Measurements from ENCODE around the gene LZTR1. TPM values are rescaled to one million over a fixed set of nuclear protein-coding genes. Genes with fewer than 3 reads are reported as not detected.

The LZTR1 gene
- total RNA-seq, 1 experiment from 2014 or later, result 23.4 TPM

DNA sequence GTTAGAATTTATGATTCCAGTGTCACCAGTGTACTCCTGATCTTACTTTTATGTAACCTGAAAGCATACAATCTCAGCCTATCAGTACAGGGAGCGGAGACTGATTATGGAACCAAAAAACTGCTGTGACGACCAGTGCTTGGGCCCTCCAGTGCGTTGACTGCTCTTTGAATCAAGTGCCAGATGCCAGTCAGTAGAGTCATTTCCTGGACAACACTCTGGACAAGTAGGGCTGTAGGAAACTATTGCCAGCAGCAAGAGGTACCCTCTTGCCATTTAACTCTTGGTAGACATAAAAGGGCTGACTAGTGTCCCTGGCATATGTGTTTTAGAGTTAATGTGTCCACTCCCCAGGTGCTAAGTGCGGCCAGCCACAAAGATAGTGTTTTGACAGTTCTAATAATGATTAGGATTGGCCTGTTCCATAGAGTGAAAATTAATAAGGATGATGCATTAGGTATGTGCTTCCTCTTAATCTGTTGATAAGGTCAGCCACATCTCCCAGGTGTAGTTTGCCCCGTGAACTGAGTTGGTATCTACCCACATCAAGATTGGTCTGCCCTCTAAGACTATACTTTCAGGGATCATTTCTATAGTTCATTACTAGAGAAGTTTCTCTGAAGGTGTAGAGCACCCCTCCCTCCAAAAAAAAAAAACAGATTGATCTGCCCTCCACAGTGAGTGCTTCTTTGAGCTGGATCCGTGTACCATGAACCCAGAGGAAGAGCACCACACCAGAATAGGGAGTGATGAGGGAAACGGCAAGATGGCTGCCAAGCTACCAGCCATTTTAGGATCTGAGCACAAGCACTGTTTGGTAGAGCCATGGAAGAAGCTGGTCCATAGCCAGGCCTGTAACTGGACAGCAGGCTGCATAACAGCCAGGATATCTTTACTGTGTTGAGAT lies 35.8 kb upstream of the LZTR1 start:
- Histone ChIP-seq H3K4me2 (no peak overlapping the region), H3K27ac (no peak overlapping the region), H3K9me3 (ENCODE audit: insufficient read depth, low read depth) (no peaks in the 10 kb centered on the region), H3F3A (ENCODE audit: insufficient read depth, low read depth) (peaks cover 23% of the 10 kb centered on the region; the same call in 1 of the 2 replicates), H3K27me3 (ENCODE audit: insufficient read depth, low read depth) (no peaks in the 10 kb centered on the region), H3K4me3 (no peak overlapping the region), H3K9me2 (ENCODE audit: insufficient read depth) (no peaks in the 10 kb centered on the region), H3K4me1 (replicated peaks; ENCODE audit: insufficient read depth) (no peaks in the 10 kb centered on the region), H2AFZ (no peak overlapping the region), H3K79me2 (ENCODE audit: low read depth) (peaks cover 98% of the 10 kb centered on the region), H3K36me3 (ENCODE audit: low read depth) (no peaks in the 10 kb centered on the region; the same call in 1 of the 2 replicates), H4K20me1 (ENCODE audit: insufficient read depth) (peaks cover 58% of the 10 kb centered on the region)
- DNase-seq, result peak in 1 of 2 experiments; percentile 12
- BruUV-seq (replicated peaks), result no TSS peak
- TF ChIP-seq, protein P1, sequence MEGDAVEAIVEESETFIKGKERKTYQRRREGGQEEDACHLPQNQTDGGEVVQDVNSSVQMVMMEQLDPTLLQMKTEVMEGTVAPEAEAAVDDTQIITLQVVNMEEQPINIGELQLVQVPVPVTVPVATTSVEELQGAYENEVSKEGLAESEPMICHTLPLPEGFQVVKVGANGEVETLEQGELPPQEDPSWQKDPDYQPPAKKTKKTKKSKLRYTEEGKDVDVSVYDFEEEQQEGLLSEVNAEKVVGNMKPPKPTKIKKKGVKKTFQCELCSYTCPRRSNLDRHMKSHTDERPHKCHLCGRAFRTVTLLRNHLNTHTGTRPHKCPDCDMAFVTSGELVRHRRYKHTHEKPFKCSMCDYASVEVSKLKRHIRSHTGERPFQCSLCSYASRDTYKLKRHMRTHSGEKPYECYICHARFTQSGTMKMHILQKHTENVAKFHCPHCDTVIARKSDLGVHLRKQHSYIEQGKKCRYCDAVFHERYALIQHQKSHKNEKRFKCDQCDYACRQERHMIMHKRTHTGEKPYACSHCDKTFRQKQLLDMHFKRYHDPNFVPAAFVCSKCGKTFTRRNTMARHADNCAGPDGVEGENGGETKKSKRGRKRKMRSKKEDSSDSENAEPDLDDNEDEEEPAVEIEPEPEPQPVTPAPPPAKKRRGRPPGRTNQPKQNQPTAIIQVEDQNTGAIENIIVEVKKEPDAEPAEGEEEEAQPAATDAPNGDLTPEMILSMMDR (conservative IDR thresholded peaks at IDR 0.05), result no peak
- no peak for TF ChIP-seq EZH2 (IDR thresholded peaks at IDR 0.05; ENCODE audit: low read depth)
- ChIA-PET CTCF (no interaction called here), POLR2A (ENCODE audit: unreplicated experiment) (interaction anchor here (0.7 kb wide), 1 partner anchor 30 kb away, joined by 14 read pairs; no protein-coding TSS in a partner anchor)
- intact Hi-C loops (cut with micrococcal nuclease; ENCODE audit: unreplicated experiment), result no loop called here

- intact Hi-C loops (cut with micrococcal nuclease; ENCODE audit: unreplicated experiment), result no loop called here
- H3K27ac ChIP-seq, result no peak overlapping the region
- no peaks in the 10 kb centered on the region; the same call in 1 of the 2 replicates for H3K36me3 ChIP-seq (ENCODE audit: low read depth)
- DNase-seq, result no peak
- no peaks in the 10 kb centered on the region for H3K9me2 ChIP-seq (ENCODE audit: insufficient read depth)
- H3K4me2 ChIP-seq, result no peak overlapping the region
- TF ChIP-seq, protein P1 (conservative IDR thresholded peaks at IDR 0.05), result no peak
- TF ChIP-seq EZH2 (IDR thresholded peaks at IDR 0.05; ENCODE audit: low read depth), result no peak
- H3F3A ChIP-seq (ENCODE audit: insufficient read depth, low read depth), result peaks cover 24% of the 10 kb centered on the region; the same call in 1 of the 2 replicates
- peaks cover 100% of the 10 kb centered on the region for H3K79me2 ChIP-seq (ENCODE audit: low read depth)
- H4K20me1 ChIP-seq (ENCODE audit: insufficient read depth), result peaks cover 54% of the 10 kb centered on the region
- no peaks in the 10 kb centered on the region for H3K27me3 ChIP-seq (ENCODE audit: insufficient read depth, low read depth)
- no peaks in the 10 kb centered on the region for H3K4me1 ChIP-seq (replicated peaks; ENCODE audit: insufficient read depth)
- ChIA-PET POLR2A (ENCODE audit: unreplicated experiment) (interaction anchor here (0.6 to 0.7 kb wide), 2 partner anchors 18 to 30 kb away, joined by 4 to 14 read pairs; no protein-coding TSS in a partner anchor), CTCF (interaction anchor here (0.5 to 0.6 kb wide), 2 partner anchors 8 to 719 kb away, joined by 3 to 5 read pairs; partner anchors contain the start of gene PPIL2)
- no peak overlapping the region for H3K4me3 ChIP-seq
- H3K9me3 ChIP-seq (ENCODE audit: insufficient read depth, low read depth), result no peaks in the 10 kb centered on the region
- no TSS peak for BruUV-seq (replicated peaks)
- no peak overlapping the region for H2AFZ ChIP-seq
These were observed 35.1 kb upstream of the LZTR1 start for GRCh38 chr22:20946991-20947390.

DNA sequence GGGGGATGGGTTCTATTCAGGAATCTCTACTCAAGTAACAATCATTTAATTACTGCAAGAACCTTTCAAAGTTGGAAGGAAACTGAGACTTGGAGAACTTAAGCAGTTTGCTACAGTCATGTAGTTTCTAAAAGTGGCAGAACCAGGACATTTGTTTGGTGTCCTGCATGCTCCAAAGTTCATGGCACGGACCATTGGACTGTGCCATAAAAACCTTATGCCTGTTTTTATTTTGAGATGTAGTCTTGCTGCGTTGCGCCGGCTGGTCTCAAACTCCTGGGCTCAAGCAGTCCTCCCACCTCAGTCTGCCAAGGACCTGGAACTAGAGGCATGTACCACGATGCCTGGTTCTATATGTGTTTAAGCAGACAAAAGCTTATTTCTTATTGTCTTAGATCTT lies 33.6 kb upstream of the LZTR1 start:
- H3K4me2 ChIP-seq, result no peak overlapping the region
- no TSS peak for BruUV-seq (replicated peaks)
- TF ChIP-seq EZH2 (IDR thresholded peaks at IDR 0.05; ENCODE audit: low read depth), result no peak
- TF ChIP-seq, protein P1 (conservative IDR thresholded peaks at IDR 0.05), result no peak

More for the DNA sequence above, 33.6 kb upstream of the LZTR1 start:
- DNase-seq, result no peak
- no peaks in the 10 kb centered on the region for H3K27me3 ChIP-seq (ENCODE audit: insufficient read depth, low read depth)
- H3K4me3 ChIP-seq, result no peak overlapping the region
- peaks cover 30% of the 10 kb centered on the region; the same call in 1 of the 2 replicates for H3F3A ChIP-seq (ENCODE audit: insufficient read depth, low read depth)
- no peaks in the 10 kb centered on the region for H3K9me2 ChIP-seq (ENCODE audit: insufficient read depth)
- intact Hi-C loops (cut with micrococcal nuclease; ENCODE audit: unreplicated experiment), result no loop called here
- no peaks in the 10 kb centered on the region; the same call in 1 of the 2 replicates for H3K36me3 ChIP-seq (ENCODE audit: low read depth)
- ChIA-PET POLR2A (ENCODE audit: unreplicated experiment) (interaction anchor here (0.7 kb wide), 1 partner anchor 9 kb away, joined by 7 read pairs; no protein-coding TSS in a partner anchor), CTCF (interaction anchor here (0.6 kb wide), 1 partner anchor 39 kb away, joined by 3 read pairs; no protein-coding TSS in a partner anchor)
- H3K9me3 ChIP-seq (ENCODE audit: insufficient read depth, low read depth), result no peaks in the 10 kb centered on the region
- H3K79me2 ChIP-seq (ENCODE audit: low read depth), result peaks cover 99% of the 10 kb centered on the region
- H2AFZ ChIP-seq, result no peak overlapping the region
- no peaks in the 10 kb centered on the region for H3K4me1 ChIP-seq (replicated peaks; ENCODE audit: insufficient read depth)
- H4K20me1 ChIP-seq (ENCODE audit: insufficient read depth), result peaks cover 39% of the 10 kb centered on the region
- no peak overlapping the region for H3K27ac ChIP-seq

All from PC-9 (cell line).